GM18858 (cell line): ENCODE results near the gene CAD.

ENCODE experiments used
- ATAC-seq: cut with Tn5 transposase; IDR thresholded peaks from one replicate; pipeline ENCODE4 v1.9.1; 2021; ENCODE audit not compliant: unreplicated experiment

Gene CAD

DNA sequence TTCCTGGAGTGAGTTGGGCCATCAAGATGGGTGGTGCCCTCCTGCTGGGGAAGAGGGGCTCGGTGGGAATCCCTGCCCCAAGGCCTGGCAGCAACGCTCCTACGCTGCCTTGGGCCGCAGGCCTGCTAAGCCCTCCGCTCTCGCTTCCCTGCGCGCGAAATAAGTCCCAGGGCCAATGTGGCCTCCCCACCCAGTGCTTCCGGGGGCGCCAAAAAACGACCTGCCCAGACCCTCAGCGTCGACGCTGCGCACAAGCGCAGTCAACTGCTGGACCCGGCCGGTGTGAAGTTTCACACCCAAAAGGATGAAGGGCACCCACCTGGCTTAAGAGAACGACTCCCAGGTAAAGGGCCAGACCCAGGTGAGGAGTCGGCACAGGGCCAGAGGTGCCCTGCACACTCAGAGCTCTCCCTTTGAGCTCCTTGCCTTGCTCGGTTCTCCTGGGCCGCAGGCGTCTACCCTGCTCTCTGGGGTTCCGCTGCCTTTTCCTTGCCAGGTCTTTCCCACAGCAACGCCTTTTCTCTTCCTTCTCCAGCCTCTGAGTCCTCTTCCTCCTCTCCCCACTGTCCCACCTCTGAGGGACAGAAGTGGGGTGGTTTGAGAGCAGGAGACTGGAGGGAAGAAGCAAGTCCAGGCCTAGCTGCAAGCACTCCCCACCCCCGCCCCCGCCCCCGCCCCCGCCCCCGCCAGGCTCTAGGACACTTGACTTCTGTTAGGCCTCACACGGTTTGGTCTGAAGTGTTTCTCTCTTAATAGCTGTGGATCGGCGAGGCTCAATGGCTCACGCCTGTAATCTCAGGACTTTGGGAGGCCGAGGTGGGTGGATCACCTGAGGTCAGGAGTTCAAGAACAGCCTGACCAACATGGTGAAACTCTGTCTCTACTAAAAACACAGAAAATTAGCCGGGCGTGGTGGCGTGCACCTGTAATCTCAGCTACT, 58.3 kb downstream of the CAD start, which contains the start of gene DNAJC5G:
TSS of gene DNAJC5G (plus strand) at position 223 of the 940 bp plus-strand sequence. CDS start 1,296 bp downstream, outside the sequence.
- no peak for ATAC-seq

DNA sequence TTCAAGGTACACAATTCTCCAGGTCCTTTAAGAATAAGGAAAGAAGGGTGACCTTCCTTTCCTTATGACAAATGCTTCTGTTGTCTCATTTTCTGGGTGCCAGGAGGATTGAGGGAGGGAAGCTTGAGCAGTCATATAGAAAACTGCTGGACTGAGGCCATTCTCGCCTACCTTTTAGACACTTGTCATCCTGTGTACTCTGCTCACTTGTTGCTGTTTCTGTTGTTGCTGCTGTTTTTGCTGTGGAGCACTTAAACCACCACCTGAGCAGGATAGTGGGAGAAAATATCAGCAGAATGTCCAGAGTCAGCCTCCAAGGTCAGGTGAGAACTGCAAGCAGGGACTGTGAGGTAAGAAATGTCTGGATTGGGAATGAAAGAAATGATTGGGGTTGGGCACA, 60.8 kb downstream of the CAD start:
- no peak for ATAC-seq

DNA sequence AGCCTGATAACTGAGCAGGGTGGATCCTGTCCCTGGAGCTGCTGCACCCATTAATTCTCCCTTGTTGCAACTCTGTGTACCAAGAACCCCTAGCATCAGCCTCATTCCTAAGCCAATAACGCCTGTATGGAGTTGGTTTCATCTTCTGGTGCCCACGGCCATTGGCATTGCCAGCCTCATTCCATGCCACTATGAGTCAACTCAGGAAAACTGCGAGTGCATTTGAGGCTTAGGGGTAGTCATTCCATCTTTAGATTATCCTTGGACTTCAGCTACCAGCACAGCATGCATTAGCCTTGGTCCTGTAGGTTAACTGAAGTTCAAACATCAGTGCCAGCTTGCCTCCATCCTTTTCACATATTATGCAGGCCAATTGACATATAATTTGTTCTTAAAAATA, 63.7 kb downstream of the CAD start:
- ATAC-seq = no peak

DNA sequence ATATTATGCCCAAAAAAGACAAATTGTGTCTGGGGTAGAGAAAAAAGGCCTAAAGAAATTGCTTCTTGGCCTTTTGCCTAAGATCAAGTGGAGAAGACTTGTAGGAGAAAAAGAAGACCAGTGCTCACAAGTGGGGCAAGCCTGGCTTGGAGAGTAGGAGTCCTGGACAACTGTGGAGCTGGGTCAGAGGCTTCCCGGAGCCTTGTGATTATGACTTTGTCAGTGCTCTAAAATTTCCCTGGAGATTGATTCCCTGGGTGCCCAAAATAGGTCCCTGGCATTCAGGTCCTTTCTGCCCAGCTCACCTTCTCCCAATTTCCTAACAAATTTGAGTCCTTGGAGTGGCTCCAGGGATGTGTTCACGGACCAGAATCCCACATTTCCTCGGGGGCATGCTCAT, 64.3 kb downstream of the CAD start:
- no peak for ATAC-seq

GRCh38 chr2:27281855-27282559, 64.8 kb downstream of the CAD start, which contains the start of gene TRIM54:
TSS of gene TRIM54 (plus strand) at chr2:27282429. CDS start at chr2:27282732, 303 bp downstream.
- ATAC-seq = no peak

GRCh38 chr2:27282892-27283291, 65.7 kb downstream of the CAD start:
- ATAC-seq = no peak

- ATAC-seq = no peak
Observed at GRCh38 chr2:27284996-27285395, 67.8 kb downstream of the CAD start.

DNA sequence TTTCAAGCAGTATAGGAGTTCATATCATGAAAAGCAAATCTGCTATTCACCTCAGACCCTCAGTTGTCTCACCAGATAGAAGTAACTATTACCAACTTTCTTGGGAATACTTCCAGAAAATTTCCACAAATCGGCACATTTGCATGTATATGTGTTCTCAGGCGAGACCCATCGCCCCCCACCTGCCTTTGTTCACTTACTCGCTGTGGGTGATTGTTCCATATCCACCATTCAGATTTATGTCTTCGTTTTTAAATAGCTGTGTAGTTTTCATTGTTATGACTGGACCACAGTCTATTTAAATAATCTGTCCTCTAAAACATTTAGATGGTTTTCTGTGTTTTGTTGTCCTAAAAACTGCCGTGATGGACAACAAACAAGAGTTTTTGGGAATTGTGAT, 68.3 kb downstream of the CAD start:
- no peak for ATAC-seq

DNA sequence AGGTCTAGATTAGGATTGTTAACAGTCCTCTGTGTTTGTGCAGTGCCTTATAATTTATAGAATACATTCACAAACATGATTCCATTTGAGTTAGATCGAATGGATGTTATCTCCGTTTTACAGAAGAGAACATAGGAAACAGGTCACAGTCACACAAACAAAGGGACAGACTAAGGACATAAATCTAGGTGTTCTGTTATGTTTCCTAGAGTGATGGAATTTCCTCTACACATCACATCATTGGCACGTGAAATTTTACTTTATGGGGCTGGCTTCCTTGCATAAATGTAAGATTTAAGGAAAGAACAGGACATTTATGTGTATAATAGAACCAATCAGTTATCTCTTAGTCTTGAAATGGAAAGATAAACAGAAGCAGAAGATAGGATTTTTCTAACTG, 71.4 kb downstream of the CAD start:
- no peak for ATAC-seq

DNA sequence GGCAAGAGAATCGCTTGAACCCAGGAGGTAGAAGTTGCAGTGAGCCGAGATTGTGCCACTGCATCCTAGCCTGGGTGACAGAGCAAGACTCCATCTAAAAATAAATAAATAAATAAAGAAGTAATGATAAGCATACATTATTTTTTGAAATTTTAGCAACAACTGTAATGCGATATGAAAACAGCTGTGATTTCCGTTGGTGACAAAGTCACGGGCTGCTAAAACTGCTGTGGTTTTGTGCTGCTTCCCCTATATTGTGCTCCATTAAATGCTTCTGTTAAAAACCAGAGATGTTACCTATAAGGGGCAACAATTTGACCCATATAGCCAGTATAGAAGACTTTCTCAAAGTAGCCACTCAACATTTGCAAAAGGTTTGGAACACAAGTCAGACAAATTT, 73.4 kb downstream of the CAD start:
- ATAC-seq = no peak

DNA sequence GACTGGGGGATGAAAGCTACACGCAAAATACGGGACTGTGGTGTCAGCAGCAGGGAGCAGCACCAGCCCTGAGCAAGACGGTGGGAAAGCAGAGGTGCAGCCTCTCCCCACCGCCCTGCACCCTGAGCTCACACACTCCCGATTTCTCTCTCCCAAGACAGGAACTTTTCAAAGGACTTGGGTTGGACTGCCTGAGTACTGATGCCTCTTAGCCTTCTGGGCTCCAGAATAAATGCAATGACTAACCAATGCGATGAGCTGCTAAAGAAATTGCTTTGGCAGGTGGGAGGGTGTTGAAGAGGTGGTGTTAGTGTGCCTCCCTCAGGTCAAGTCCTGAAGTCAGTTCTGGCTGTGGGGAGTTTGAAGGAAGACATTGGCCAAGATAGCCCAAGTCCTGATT, 74.7 kb downstream of the CAD start:
- ATAC-seq = no peak
